HepG2 (cell line): ENCODE data around the gene OGA. TPM values are rescaled to one million over a fixed set of nuclear protein-coding genes. Genes with fewer than 3 reads are reported as not detected.

Experiments used
- BRD4 ChIP-seq: sonication (generic); formaldehyde crosslinking; IDR thresholded peaks from 2 replicates; pipeline ENCODE4 v1.4.0; 2020; ENCODE audit warnings: missing genetic modification reagents
- SOX6 ChIP-seq, 2 experiments: fragments of 450-650 bp in 1 of 2; sonication (generic) in 1 of 2; formaldehyde crosslinking in 1 of 2; IDR thresholded peaks; 2 replicates each; pipeline versions ENCODE4 v1.4.0 to v1.6.1; 2017 to 2020; ENCODE audit warnings: antibody characterized with exemption in 1 of 2, mild to moderate bottlenecking in 1 of 2, missing genetic modification reagents in 1 of 2
- THAP7 ChIP-seq: sonication (generic); formaldehyde crosslinking; IDR thresholded peaks from 2 replicates; pipeline ENCODE4 v1.8.1; 2023; ENCODE audit warnings: mild to moderate bottlenecking, missing genetic modification reagents
- ZBTB26 ChIP-seq: IDR thresholded peaks from 2 replicates; pipeline ENCODE4 v1.6.1; 2016; ENCODE audit warnings: missing compliant biosample characterization, missing genetic modification reagents, borderline replicate concordance
- ZBTB39 ChIP-seq: sonication (generic); formaldehyde crosslinking; IDR thresholded peaks from 2 replicates; pipeline ENCODE4 v1.5.0; 2020; ENCODE audit warnings: missing genetic modification reagents
- ZFX ChIP-seq: sonication (generic); formaldehyde crosslinking; IDR thresholded peaks from 2 replicates; pipeline ENCODE4 v1.4.0; 2020; ENCODE audit warnings: mild to moderate bottlenecking, low read depth, missing genetic modification reagents, moderate library complexity
- ZNF256 ChIP-seq: sonication (generic); formaldehyde crosslinking; conservative IDR thresholded peaks from 2 replicates; pipeline ENCODE4 v1.4.0; 2020; ENCODE audit warnings: missing genetic modification reagents
- ZNF556 ChIP-seq: sonication (generic); formaldehyde crosslinking; IDR thresholded peaks from 2 replicates; pipeline ENCODE4 v1.4.0; 2020; ENCODE audit warnings: mild to moderate bottlenecking, missing genetic modification reagents, borderline replicate concordance
- polyA plus RNA-seq, 8 experiments: library from polyadenylated mRNA; depleted of rRNA in 3 of 8; stranded (reverse) in 7 of 8; unstranded in 1 of 8; fragments of >200 nt; fragmentation: Illumina TruSeq in 4 of 8; extraction: Trizol in 4 of 8; gene quantifications; 2 replicates each; pipeline versions ENCODE4 v1.2.1 to v1.2.3, GENCODE V29; 2011 to 2016; ENCODE audit warnings: low read depth in 4 of 8, missing spikeins in 1 of 8, mixed read lengths in 1 of 8; ENCODE audit not compliant: insufficient read depth in 1 of 8
- total RNA-seq, 5 experiments: library from RNA; depleted of rRNA; stranded (reverse); fragments of >200 nt; fragmentation: Illumina TruSeq; extraction: Trizol; gene quantifications; 2 replicates each; pipeline ENCODE4 v1.2.3, GENCODE V29; 2016; ENCODE audit warnings: low read depth in 1 of 5
- TF ChIP-seq, protein P1 (sequence below): sonication (generic); formaldehyde crosslinking; conservative IDR thresholded peaks from 2 replicates; pipeline ENCODE4 v1.8.1; 2023; ENCODE audit warnings: missing genetic modification reagents
- TF ChIP-seq, protein P2 (sequence below): sonication (generic); formaldehyde crosslinking; IDR thresholded peaks from 2 replicates; pipeline ENCODE4 v1.4.0; 2020; ENCODE audit warnings: missing genetic modification reagents
- TF ChIP-seq, protein P3 (sequence below): sonication (generic); formaldehyde crosslinking; IDR thresholded peaks from 2 replicates; pipeline ENCODE4 v1.8.0; 2022; ENCODE audit warnings: missing genetic modification reagents, mild to moderate bottlenecking, inconsistent platforms, borderline replicate concordance

The OGA gene
- total and polyA plus RNA-seq, 2 of the 13 experiments (the other 11 are each of a cell fraction or from before 2014, with no cell fraction given): 33.2 to 39.8 TPM

GRCh38 chr10:101839416-101840063, 21.3 kb upstream of the OGA start (continued):
- TF ChIP-seq, protein P1, sequence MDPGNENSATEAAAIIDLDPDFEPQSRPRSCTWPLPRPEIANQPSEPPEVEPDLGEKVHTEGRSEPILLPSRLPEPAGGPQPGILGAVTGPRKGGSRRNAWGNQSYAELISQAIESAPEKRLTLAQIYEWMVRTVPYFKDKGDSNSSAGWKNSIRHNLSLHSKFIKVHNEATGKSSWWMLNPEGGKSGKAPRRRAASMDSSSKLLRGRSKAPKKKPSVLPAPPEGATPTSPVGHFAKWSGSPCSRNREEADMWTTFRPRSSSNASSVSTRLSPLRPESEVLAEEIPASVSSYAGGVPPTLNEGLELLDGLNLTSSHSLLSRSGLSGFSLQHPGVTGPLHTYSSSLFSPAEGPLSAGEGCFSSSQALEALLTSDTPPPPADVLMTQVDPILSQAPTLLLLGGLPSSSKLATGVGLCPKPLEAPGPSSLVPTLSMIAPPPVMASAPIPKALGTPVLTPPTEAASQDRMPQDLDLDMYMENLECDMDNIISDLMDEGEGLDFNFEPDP (CRISPR knock-in tag): no peak
- TF ChIP-seq, protein P2, sequence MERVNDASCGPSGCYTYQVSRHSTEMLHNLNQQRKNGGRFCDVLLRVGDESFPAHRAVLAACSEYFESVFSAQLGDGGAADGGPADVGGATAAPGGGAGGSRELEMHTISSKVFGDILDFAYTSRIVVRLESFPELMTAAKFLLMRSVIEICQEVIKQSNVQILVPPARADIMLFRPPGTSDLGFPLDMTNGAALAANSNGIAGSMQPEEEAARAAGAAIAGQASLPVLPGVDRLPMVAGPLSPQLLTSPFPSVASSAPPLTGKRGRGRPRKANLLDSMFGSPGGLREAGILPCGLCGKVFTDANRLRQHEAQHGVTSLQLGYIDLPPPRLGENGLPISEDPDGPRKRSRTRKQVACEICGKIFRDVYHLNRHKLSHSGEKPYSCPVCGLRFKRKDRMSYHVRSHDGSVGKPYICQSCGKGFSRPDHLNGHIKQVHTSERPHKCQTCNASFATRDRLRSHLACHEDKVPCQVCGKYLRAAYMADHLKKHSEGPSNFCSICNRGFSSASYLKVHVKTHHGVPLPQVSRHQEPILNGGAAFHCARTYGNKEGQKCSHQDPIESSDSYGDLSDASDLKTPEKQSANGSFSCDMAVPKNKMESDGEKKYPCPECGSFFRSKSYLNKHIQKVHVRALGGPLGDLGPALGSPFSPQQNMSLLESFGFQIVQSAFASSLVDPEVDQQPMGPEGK (CRISPR knock-in tag): no peak
- TF ChIP-seq ZBTB26 (CRISPR knock-in tag): no peak
- no peak for TF ChIP-seq ZNF256 (CRISPR knock-in tag)
- no peak for TF ChIP-seq ZNF556 (CRISPR knock-in tag)
- no peak for TF ChIP-seq ZFX (CRISPR knock-in tag)
- no peak for TF ChIP-seq SOX6 (IDR thresholded peaks at IDR 0.05)
- no peak for TF ChIP-seq SOX6 (CRISPR knock-in tag; IDR thresholded peaks at IDR 0.05)
- TF ChIP-seq BRD4 (CRISPR knock-in tag): no peak
- TF ChIP-seq, protein P3, sequence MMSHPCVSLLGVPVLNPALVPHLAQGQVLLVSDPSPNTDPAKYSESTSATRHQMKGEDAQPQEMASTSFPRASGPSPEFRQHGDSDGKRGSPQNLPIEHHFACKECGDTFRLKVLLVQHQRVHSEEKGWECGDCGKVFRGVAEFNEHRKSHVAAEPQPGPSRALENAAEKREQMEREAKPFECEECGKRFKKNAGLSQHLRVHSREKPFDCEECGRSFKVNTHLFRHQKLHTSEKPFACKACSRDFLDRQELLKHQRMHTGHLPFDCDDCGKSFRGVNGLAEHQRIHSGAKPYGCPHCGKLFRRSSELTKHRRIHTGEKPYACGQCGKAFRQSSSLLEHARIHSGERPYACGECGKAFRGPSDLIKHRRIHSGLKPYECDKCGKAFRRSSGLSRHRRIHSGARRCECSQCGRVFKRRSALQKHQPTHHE (CRISPR knock-in tag): no peak
- no peak for TF ChIP-seq THAP7 (CRISPR knock-in tag)
- TF ChIP-seq ZBTB39 (CRISPR knock-in tag): no peak
